Frontal cortex (tissue), 4 donors: ENCODE data around the gene SP140L. TPM values are rescaled to one million over a fixed set of nuclear protein-coding genes. Genes with fewer than 3 reads are reported as not detected.
"Not testable (repeated sequence)": the region's sequence is repeated elsewhere in the genome, so short reads cannot be mapped to it uniquely, and the experiment has no call there.

Source experiments
- DNase-seq, 2 donors: peaks; one replicate each; pipeline ENCODE4 v3.0.0; 2012; ENCODE audit warnings: low spot score in 2 of 2
- FAIRE-seq: peaks from 2 replicates; lab custom pipeline; 2012; peaks lifted over from hg19 to GRCh38; lab: Jason Lieb, UNC
- total RNA-seq: library from RNA; depleted of rRNA; stranded (reverse); fragments of >200 nt; gene quantifications from one replicate; pipeline ENCODE4 v1.2.3, GENCODE V29; 2014
- donor health status: control.
- donor health status: control.
- donor health status: control.

Gene SP140L
- total RNA-seq, 1 donor from 2014 or later = 1.2 TPM

- DNase-seq (no peak), FAIRE-seq (no peak)
Observed at GRCh38 chr2:230322561-230323384, 4.2 kb upstream of the SP140L start.

GRCh38 chr2:230323385-230324106, 3.4 kb upstream of the SP140L start:
- no peak for DNase-seq

GRCh38 chr2:230324503-230324902, 2.5 kb upstream of the SP140L start:
- no peak for DNase-seq
- FAIRE-seq = no peak

More at GRCh38 chr2:230323385-230324106, 3.4 kb upstream of the SP140L start:
- FAIRE-seq = no peak

GRCh38 chr2:230325316-230326243, 1.4 kb upstream of the SP140L start:
- no peak for DNase-seq
- FAIRE-seq = no peak

- no peak for FAIRE-seq
- DNase-seq = no peak
Observed at GRCh38 chr2:230327418-230328154, 593 bp downstream of the SP140L start.

- FAIRE-seq = no peak
- no peak for DNase-seq
Observed at GRCh38 chr2:230328155-230328458, 1.1 kb downstream of the SP140L start.

GRCh38 chr2:230329946-230330605, 3.1 kb downstream of the SP140L start:
- FAIRE-seq (no peak), DNase-seq (no peak)

- DNase-seq (no peak), FAIRE-seq (no peak)
Observed at GRCh38 chr2:230330725-230331124, 3.7 kb downstream of the SP140L start.

- FAIRE-seq = no peak
Observed at GRCh38 chr2:230335461-230335863, 8.5 kb downstream of the SP140L start.

GRCh38 chr2:230335864-230336506, 9.0 kb downstream of the SP140L start:
- no peak for FAIRE-seq
- no peak for DNase-seq

More at GRCh38 chr2:230335461-230335863, 8.5 kb downstream of the SP140L start:
- no peak for DNase-seq

GRCh38 chr2:230341936-230342528, 15.0 kb downstream of the SP140L start:
- not testable (repeated sequence) for DNase-seq, FAIRE-seq

GRCh38 chr2:230343041-230343624, 16.1 kb downstream of the SP140L start:
- FAIRE-seq, DNase-seq: not testable (repeated sequence)

GRCh38 chr2:230343747-230344146, 16.8 kb downstream of the SP140L start:
- DNase-seq (no peak), FAIRE-seq (no peak)

GRCh38 chr2:230346465-230346864, 19.5 kb downstream of the SP140L start:
- FAIRE-seq (no peak), DNase-seq (no peak)

- FAIRE-seq (no peak), DNase-seq (no peak)
Observed at GRCh38 chr2:230346921-230347533, 20.0 kb downstream of the SP140L start.

GRCh38 chr2:230347659-230348305, 20.8 kb downstream of the SP140L start:
- DNase-seq (no peak), FAIRE-seq (no peak)

GRCh38 chr2:230348787-230349186, 21.8 kb downstream of the SP140L start:
- DNase-seq (no peak), FAIRE-seq (no peak)
